Cardiac muscle cell (in vitro differentiated cells and primary cell): Measurements from ENCODE around the gene ADCK2. TPM values are rescaled to one million over a fixed set of nuclear protein-coding genes. Genes with fewer than 3 reads are reported as not detected.
A peak's percentile ranks its signal among the peaks of the same experiment; 100 is the strongest.

ENCODE experiments used
- DNase-seq, 2 donors: peaks; one replicate each; pipeline versions ENCODE4 v3.0.0 to v3.0.0-alpha.2; 2010 to 2017; ENCODE audit warnings: low read depth in 1 of 2, low spot score in 1 of 2
- H3K27ac ChIP-seq: fragments of 200-600 bp; sonication (generic); 2 replicates; pipeline ENCODE4 v1.5.1; 2016
- H3K27me3 ChIP-seq: fragments of 200-600 bp; sonication (generic); 2 replicates; pipeline ENCODE4 v1.6.0; 2016; ENCODE audit warnings: control low read depth
- H3K36me3 ChIP-seq: fragments of 200-600 bp; sonication (generic); 2 replicates; pipeline ENCODE4 v1.5.1; 2016; ENCODE audit warnings: control low read depth
- H3K4me1 ChIP-seq: fragments of 200-600 bp; sonication (generic); 2 replicates; pipeline ENCODE4 v1.8.1; 2017; ENCODE audit warnings: low read depth, mild to moderate bottlenecking, mixed run types
- H3K4me3 ChIP-seq: fragments of 200-600 bp; sonication (generic); 2 replicates; pipeline ENCODE4 v1.5.1; 2016; ENCODE audit warnings: mild to moderate bottlenecking
- H3K9me3 ChIP-seq: fragments of 200-600 bp; sonication (generic); 2 replicates; pipeline ENCODE4 v1.5.1; 2017; ENCODE audit warnings: low read depth, mild to moderate bottlenecking, control low read depth
- CTCF ChIP-seq: IDR thresholded peaks from 2 replicates; pipeline ENCODE4 v1.5.1; 2012; ENCODE audit warnings: low read depth, mild to moderate bottlenecking, low read length
- polyA plus RNA-seq: library from polyadenylated mRNA; unstranded; fragments of >200 nt; fragmentation: Nextera tagmentation; extraction: Ambion mirVana; gene quantifications from 2 replicates; pipeline ENCODE4 v1.2.1, GENCODE V29; 2016
- total RNA-seq: library from RNA; depleted of rRNA; stranded (reverse); fragments of >200 nt; gene quantifications from 2 replicates; pipeline ENCODE4 v1.2.3, GENCODE V29; 2016

The ADCK2 gene
- total and polyA plus RNA-seq, 2 experiments from 2014 or later: 13.9 to 31.1 TPM

- no peaks in the 10 kb centered on the region for H3K27me3 ChIP-seq
- peak in 1 of 2 donors; percentile 67 for DNase-seq
- no peak overlapping the region for H3K4me3 ChIP-seq
- H3K36me3 ChIP-seq: no peaks in the 10 kb centered on the region
- peaks cover 16% of the 10 kb centered on the region for H3K4me1 ChIP-seq
- TF ChIP-seq CTCF: peak; percentile 38
- H3K27ac ChIP-seq: no peak overlapping the region
- H3K9me3 ChIP-seq: no peaks in the 10 kb centered on the region
Measured at GRCh38 chr7:140638173-140638791, 34.5 kb upstream of the ADCK2 start.

- no peaks in the 10 kb centered on the region for H3K27me3 ChIP-seq
- H3K9me3 ChIP-seq: no peaks in the 10 kb centered on the region
- H3K4me1 ChIP-seq: peaks cover 16% of the 10 kb centered on the region
- no peak for TF ChIP-seq CTCF
- H3K36me3 ChIP-seq: no peaks in the 10 kb centered on the region
- H3K4me3 ChIP-seq: peak overlapping the region; percentile 83
- DNase-seq: peak in 1 of 2 donors; percentile 80
- H3K27ac ChIP-seq: no peak overlapping the region
Measured at GRCh38 chr7:140639366-140640053, 33.2 kb upstream of the ADCK2 start.

- Histone ChIP-seq H3K27me3 (no peaks in the 10 kb centered on the region), H3K9me3 (no peaks in the 10 kb centered on the region), H3K4me1 (peaks cover 12% of the 10 kb centered on the region), H3K27ac (no peak overlapping the region), H3K4me3 (peak overlapping the region; percentile 83), H3K36me3 (no peaks in the 10 kb centered on the region)
- TF ChIP-seq CTCF: no peak
- DNase-seq: peak; percentile 58 to 71
Measured at GRCh38 chr7:140640060-140640637, 32.6 kb upstream of the ADCK2 start.

- Histone ChIP-seq H3K36me3 (no peaks in the 10 kb centered on the region), H3K27ac (no peak within 1 kb of the TSS), H3K9me3 (no peaks in the 10 kb centered on the region), H3K4me1 (peaks cover 4% of the 10 kb centered on the region), H3K4me3 (peak within 1 kb of the TSS; percentile 83), H3K27me3 (no peaks in the 10 kb centered on the region)
- no peak for TF ChIP-seq CTCF
- peak; percentile 70 to 84 for DNase-seq
Measured at GRCh38 chr7:140640727-140641523, 31.8 kb upstream of the ADCK2 start, which contains the start of gene DENND2A. Gene DENND2A (minus strand): TSS chr7:140640813. CDS start chr7:140602397, 38,416 bp downstream.

GRCh38 chr7:140641524-140642195 is 31.1 kb upstream of the ADCK2 start:
- TF ChIP-seq CTCF: no peak
- no peaks in the 10 kb centered on the region for H3K27me3 ChIP-seq
- no peaks in the 10 kb centered on the region for H3K9me3 ChIP-seq
- no peaks in the 10 kb centered on the region for H3K36me3 ChIP-seq
- H3K27ac ChIP-seq: no peak overlapping the region
- H3K4me1 ChIP-seq: no peaks in the 10 kb centered on the region
- no peak for DNase-seq
- no peak overlapping the region for H3K4me3 ChIP-seq
